ENCODE data around the gene APC2. TPM values are rescaled to one million over a fixed set of nuclear protein-coding genes. Genes with fewer than 3 reads are reported as not detected.
A peak's percentile ranks its signal among the peaks of the same experiment; 100 is the strongest.

APC2 gene
- total and polyA plus RNA-seq, 8 donors, result 0.10 to 3.5 (median 0.58) TPM; not detected in 1

GRCh38 chr19:1412995-1413800, 36.7 kb upstream of the APC2 start:
- 69 to 77% (median 73%) methylated on average over 32 to 36 of the region's 36 CpGs for WGBS, 5 donors
- Histone ChIP-seq H3K9me3 (no peaks in the 10 kb centered on the region), H3K4me3 (no peak overlapping the region), H3K27ac (peak overlapping the region in 3 of 5 donors; percentile 58 to 98 (median 96)), H3K4me1 (peaks cover 92 to 100% (median 96%) of the 10 kb centered on the region in 4 donors), H3K36me3 (peaks cover 15 to 40% (median 24%) of the 10 kb centered on the region in 4 donors), H3K27me3 (no peaks in the 10 kb centered on the region)
- TF ChIP-seq POLR2AphosphoS5 (IDR thresholded peaks at IDR 0.05), result no peak
- TF ChIP-seq POLR2A (IDR thresholded peaks at IDR 0.05), result no peak
- TF ChIP-seq EP300 (IDR thresholded peaks at IDR 0.05), result no peak
- TF ChIP-seq CTCF (IDR thresholded peaks at IDR 0.05), result no peak
- no peak for DNase-seq
- intact Hi-C loops (cut with DNase I; ENCODE audit: low total_unique reads), result no loop called here

GRCh38 chr19:1416014-1416841, 33.7 kb upstream of the APC2 start:
- TF ChIP-seq POLR2AphosphoS5 (IDR thresholded peaks at IDR 0.05), result no peak
- TF ChIP-seq EP300 (IDR thresholded peaks at IDR 0.05), result no peak
- TF ChIP-seq POLR2A (IDR thresholded peaks at IDR 0.05), result no peak
- TF ChIP-seq CTCF (IDR thresholded peaks at IDR 0.05), result no peak
- intact Hi-C loops (cut with DNase I; ENCODE audit: low total_unique reads), result no loop called here
- H3K4me3 ChIP-seq, result peak overlapping the region in 2 of 4 donors; percentile 10 to 33
- peaks cover 32 to 61% (median 46%) of the 10 kb centered on the region in 4 donors for H3K36me3 ChIP-seq
- no peaks in the 10 kb centered on the region for H3K27me3 ChIP-seq
- H3K9me3 ChIP-seq, result no peaks in the 10 kb centered on the region
- no peak for DNase-seq
- WGBS, 5 donors, result 45 to 55% (median 49%) methylated on average over 21 to 28 of the region's 28 CpGs
- peak overlapping the region; percentile 70 to 89 (median 85) for H3K27ac ChIP-seq
- H3K4me1 ChIP-seq, result peaks cover 71 to 83% (median 78%) of the 10 kb centered on the region in 4 donors

GRCh38 chr19:1417145-1417544, 32.8 kb upstream of the APC2 start:
- H3K27me3 ChIP-seq, result no peaks in the 10 kb centered on the region
- no peak overlapping the region for H3K4me3 ChIP-seq
- no peak for TF ChIP-seq EP300 (IDR thresholded peaks at IDR 0.05)
- no peak for TF ChIP-seq POLR2AphosphoS5 (IDR thresholded peaks at IDR 0.05)
- TF ChIP-seq POLR2A (IDR thresholded peaks at IDR 0.05), result no peak
- no peak for TF ChIP-seq CTCF (IDR thresholded peaks at IDR 0.05)
- 76 to 86% (median 85%) methylated on average over 20 to 21 of the region's 21 CpGs for WGBS, 5 donors
- H3K9me3 ChIP-seq, result no peaks in the 10 kb centered on the region
- peak overlapping the region in 4 of 5 donors; percentile 27 to 89 (median 76) for H3K27ac ChIP-seq
- DNase-seq, result no peak
- intact Hi-C loops (cut with DNase I; ENCODE audit: low total_unique reads), result no loop called here
- peaks cover 41 to 70% (median 55%) of the 10 kb centered on the region in 4 donors for H3K36me3 ChIP-seq
- H3K4me1 ChIP-seq, result peaks cover 62 to 73% (median 69%) of the 10 kb centered on the region in 4 donors
